H9 (cell line): Measurements from ENCODE around the gene SORCS2. TPM values are rescaled to one million over a fixed set of nuclear protein-coding genes. Genes with fewer than 3 reads are reported as not detected.

Experiments used
- DNase-seq: peaks from one replicate; pipeline ENCODE4 v3.0.0-alpha.2; 2017
- H2AFZ ChIP-seq: one replicate; pipeline ENCODE4 v1.6.1; 2013; ENCODE audit warnings: mild to moderate bottlenecking, low read length, control low read depth, moderate library complexity
- H2AK5ac ChIP-seq: 2 replicates; pipeline ENCODE4 v1.6.1; 2013; ENCODE audit warnings: low read length, control low read depth, mixed read lengths; ENCODE audit not compliant: insufficient read length
- H2BK120ac ChIP-seq: one replicate; pipeline ENCODE4 v1.6.1; 2013; ENCODE audit warnings: low read depth, mild to moderate bottlenecking, low read length, control low read depth, inconsistent platforms; ENCODE audit not compliant: poor library complexity, severe bottlenecking
- H2BK12ac ChIP-seq: 2 replicates; pipeline ENCODE4 v1.6.1; 2013; ENCODE audit warnings: low read length, control low read depth, mixed read lengths, low read depth; ENCODE audit not compliant: insufficient read length
- H2BK15ac ChIP-seq: 2 replicates; pipeline ENCODE4 v1.6.1; 2013; ENCODE audit warnings: low read depth, low read length, control low read depth
- H2BK20ac ChIP-seq: one replicate; pipeline ENCODE4 v1.6.1; 2013; ENCODE audit warnings: low read depth, mild to moderate bottlenecking, low read length, control low read depth, inconsistent platforms; ENCODE audit not compliant: poor library complexity, severe bottlenecking
- H2BK5ac ChIP-seq: 2 replicates; pipeline ENCODE4 v1.6.1; 2013; ENCODE audit warnings: low read length, control low read depth, mixed read lengths; ENCODE audit not compliant: insufficient read length
- H3K14ac ChIP-seq: 2 replicates; pipeline ENCODE4 v1.6.1; 2013; ENCODE audit warnings: low read length, control low read depth; ENCODE audit not compliant: insufficient read depth
- H3K18ac ChIP-seq: 2 replicates; pipeline ENCODE4 v1.6.1; 2013; ENCODE audit warnings: low read depth, mild to moderate bottlenecking, mixed read lengths, low read length, control low read depth; ENCODE audit not compliant: insufficient read length
- H3K23ac ChIP-seq: 2 replicates; pipeline ENCODE4 v1.6.1; 2013; ENCODE audit warnings: low read length, control low read depth, mixed read lengths, low read depth; ENCODE audit not compliant: insufficient read length
- H3K23me2 ChIP-seq: 2 replicates; pipeline ENCODE4 v1.6.1; 2013; ENCODE audit warnings: low read depth, mild to moderate bottlenecking, mixed read lengths, low read length, control low read depth; ENCODE audit not compliant: insufficient read length, poor library complexity, severe bottlenecking
- H3K27ac ChIP-seq: 2 replicates; pipeline ENCODE4 v1.5.1; 2013; ENCODE audit warnings: low read length, control low read depth, mixed read lengths, low read depth; ENCODE audit not compliant: insufficient read length
- H3K27me3 ChIP-seq: 2 replicates; pipeline ENCODE4 v1.6.1; 2013; ENCODE audit warnings: low read length, control low read depth, inconsistent platforms; ENCODE audit not compliant: insufficient read depth
- H3K4ac ChIP-seq: 2 replicates; pipeline ENCODE4 v1.6.1; 2013; ENCODE audit warnings: low read depth, mild to moderate bottlenecking, control low read depth, inconsistent platforms, low read length, moderate library complexity
- H3K4me1 ChIP-seq: 2 replicates; pipeline ENCODE4 v1.6.1; 2013; ENCODE audit warnings: low read length, control low read depth, inconsistent platforms; ENCODE audit not compliant: insufficient read depth
- H3K4me2 ChIP-seq: 2 replicates; pipeline ENCODE4 v1.6.1; 2013; ENCODE audit warnings: low read length, control low read depth, mixed read lengths; ENCODE audit not compliant: insufficient read length, insufficient read depth
- H3K56ac ChIP-seq: 2 replicates; pipeline ENCODE4 v1.6.1; 2013; ENCODE audit warnings: low read depth, mild to moderate bottlenecking, mixed read lengths, low read length, control low read depth; ENCODE audit not compliant: insufficient read length
- H3K79me1 ChIP-seq: 2 replicates; pipeline ENCODE4 v1.6.1; 2013; ENCODE audit warnings: low read depth, mild to moderate bottlenecking, moderate library complexity, low read length, control low read depth, inconsistent platforms; ENCODE audit not compliant: insufficient read depth, poor library complexity, severe bottlenecking
- H3K79me2 ChIP-seq: 2 replicates; pipeline ENCODE4 v1.6.1; 2013; ENCODE audit warnings: low read length, control low read depth, inconsistent platforms; ENCODE audit not compliant: insufficient read depth
- H3K9ac ChIP-seq: 2 replicates; pipeline ENCODE4 v1.6.1; 2013; ENCODE audit warnings: low read length, control low read depth, mixed read lengths; ENCODE audit not compliant: insufficient read length; ENCODE audit errors: extremely low read depth
- H3K9me3 ChIP-seq: one replicate; pipeline ENCODE4 v1.6.1; 2013; ENCODE audit warnings: low read depth, low read length, inconsistent platforms; ENCODE audit not compliant: control insufficient read depth
- H3T11ph ChIP-seq: one replicate; pipeline ENCODE4 v1.6.1; 2013; ENCODE audit warnings: mild to moderate bottlenecking, low read length, control low read depth, inconsistent platforms
- H4K20me1 ChIP-seq: one replicate; pipeline ENCODE4 v1.6.1; 2013; ENCODE audit not compliant: control insufficient read depth, insufficient read length, insufficient read depth
- H4K5ac ChIP-seq: 2 replicates; pipeline ENCODE4 v1.6.1; 2013; ENCODE audit warnings: low read depth, mild to moderate bottlenecking, mixed read lengths, low read length, control low read depth; ENCODE audit not compliant: insufficient read length
- H4K8ac ChIP-seq: replicated peaks from 2 replicates; pipeline ENCODE4 v1.6.1; 2013; ENCODE audit warnings: low read length, control low read depth, mixed read lengths, low read depth; ENCODE audit not compliant: insufficient read length
- H4K91ac ChIP-seq: 2 replicates; pipeline ENCODE4 v1.6.1; 2013; ENCODE audit warnings: low read depth, mild to moderate bottlenecking, moderate library complexity, mixed read lengths, low read length, control low read depth; ENCODE audit not compliant: insufficient read length
- H3K27ac Mint-ChIP-seq, 3 experiments: 2 replicates in 2 of 3; 3 replicates in 1 of 3; pipeline ENCODE4 v1.8.0; 2020 to 2021; ENCODE audit warnings: mixed read lengths in 3 of 3, mild to moderate bottlenecking in 1 of 3, moderate library complexity in 1 of 3
- H3K27me3 Mint-ChIP-seq: 2 replicates; pipeline ENCODE4 v1.8.0; 2021; ENCODE audit warnings: low read depth, mild to moderate bottlenecking, moderate library complexity, mixed read lengths
- H3K36me3 Mint-ChIP-seq, 3 experiments: 2 replicates in 2 of 3; 3 replicates in 1 of 3; pipeline ENCODE4 v1.8.0; 2020 to 2021; ENCODE audit warnings: low read depth in 3 of 3, mixed read lengths in 3 of 3; ENCODE audit not compliant: insufficient read depth in 1 of 3
- H3K4me1 Mint-ChIP-seq, 2 experiments: 2 replicates each; pipeline ENCODE4 v1.8.0; 2020; ENCODE audit warnings: mixed read lengths in 2 of 2
- H3K4me3 Mint-ChIP-seq, 2 experiments: 2 replicates in 1 of 2; 3 replicates in 1 of 2; pipeline ENCODE4 v1.8.0; 2020 to 2021; ENCODE audit warnings: mild to moderate bottlenecking in 2 of 2, mixed read lengths in 2 of 2, moderate library complexity in 1 of 2
- H3K9me3 Mint-ChIP-seq, 2 experiments: 2 replicates in 1 of 2; 3 replicates in 1 of 2; pipeline ENCODE4 v1.8.0; 2020; ENCODE audit warnings: mild to moderate bottlenecking in 2 of 2, mixed read lengths in 2 of 2, moderate library complexity in 1 of 2
- WGBS: extraction: QIAGEN DNeasy Blood & Tissue Kit; methylation state at CpG from one replicate; pipeline ENCODE4 v1.1.7; 2013; ENCODE audit warnings: missing lambda C conversion rate, low lambda C conversion rate, mixed read lengths; ENCODE audit not compliant: insufficient read length; ENCODE audit errors: extremely low coverage; 5-methylcytosine and 5-hydroxymethylcytosine counted together
- total RNA-seq: library from RNA; stranded (reverse); gene quantifications from 2 replicates; pipeline ENCODE4 v1.2.1, GENCODE V29; 2021
- TF ChIP-seq, protein P1 (sequence below): fragments of 200-600 bp; sonication (generic); conservative IDR thresholded peaks from 3 replicates; pipeline ENCODE4 v1.8.0; 2021; ENCODE audit warnings: antibody characterized with exemption, mild to moderate bottlenecking

SORCS2 gene
- total RNA-seq, 1 experiment from 2014 or later: 0.57 TPM

DNA sequence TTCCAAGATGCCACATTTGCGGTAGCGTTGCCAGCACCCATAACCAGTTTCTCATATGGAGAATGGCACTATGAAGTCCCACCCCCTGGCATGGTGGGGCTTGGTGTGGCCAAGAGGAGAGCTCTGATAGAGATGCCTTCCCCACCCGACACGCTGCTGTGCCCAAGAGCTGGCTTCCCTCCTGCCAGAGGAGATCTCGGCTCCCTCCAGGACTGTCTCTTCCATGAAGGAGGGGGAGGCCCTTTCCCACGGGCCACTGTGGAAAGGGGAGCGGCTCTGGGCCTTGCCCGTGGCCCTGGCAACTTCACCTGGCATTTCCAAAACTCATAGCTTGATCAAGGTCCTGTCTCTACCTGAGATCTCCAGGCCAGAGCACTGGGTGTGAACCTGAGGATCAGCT is 459.7 kb downstream of the SORCS2 start:
- H4K5ac ChIP-seq: no peak overlapping the region
- Mint-ChIP-seq H3K27ac (peak overlapping the region in 2 of 3 experiments; percentile 68 to 80; a peak in 2 of 7 replicates), H3K4me3 (no peak overlapping the region), H3K27me3 (peaks cover 24% of the 10 kb centered on the region), H3K9me3 (no peaks in the 10 kb centered on the region), H3K36me3 (no peaks in the 10 kb centered on the region), H3K4me1 (peaks cover 29% of the 10 kb centered on the region in 2 experiments)
- H3K14ac ChIP-seq: 0 out of 2 replicates have a peak overlapping the region, but pooled peaks have one; percentile 46
- no peak overlapping the region for H3K4me2 ChIP-seq
- H3K4me1 ChIP-seq: peaks cover 2% of the 10 kb centered on the region; the same call in 1 of the 2 replicates
- no peak overlapping the region for H3K23ac ChIP-seq
- H3K56ac ChIP-seq: no peak overlapping the region
- H4K91ac ChIP-seq: no peak overlapping the region
- H2BK15ac ChIP-seq: no peak overlapping the region
- H2AFZ ChIP-seq: no peak overlapping the region
- H3T11ph ChIP-seq: no peak overlapping the region
- WGBS: no CpG with 5 or more reads among the region's 8 CpGs
- no peaks in the 10 kb centered on the region for H4K20me1 ChIP-seq
- no peaks in the 10 kb centered on the region for H3K9me3 ChIP-seq
- H3K9ac ChIP-seq: no peak overlapping the region
- no peak overlapping the region for H3K18ac ChIP-seq
- H2BK5ac ChIP-seq: no peak overlapping the region
- H2BK20ac ChIP-seq: no peak overlapping the region
- no peak overlapping the region for H4K8ac ChIP-seq
- no peak overlapping the region for H2BK12ac ChIP-seq
- no peak for DNase-seq
- no peaks in the 10 kb centered on the region for H3K27me3 ChIP-seq
- no peak overlapping the region for H2AK5ac ChIP-seq
- no peak overlapping the region for H2BK120ac ChIP-seq
- TF ChIP-seq, protein P1, sequence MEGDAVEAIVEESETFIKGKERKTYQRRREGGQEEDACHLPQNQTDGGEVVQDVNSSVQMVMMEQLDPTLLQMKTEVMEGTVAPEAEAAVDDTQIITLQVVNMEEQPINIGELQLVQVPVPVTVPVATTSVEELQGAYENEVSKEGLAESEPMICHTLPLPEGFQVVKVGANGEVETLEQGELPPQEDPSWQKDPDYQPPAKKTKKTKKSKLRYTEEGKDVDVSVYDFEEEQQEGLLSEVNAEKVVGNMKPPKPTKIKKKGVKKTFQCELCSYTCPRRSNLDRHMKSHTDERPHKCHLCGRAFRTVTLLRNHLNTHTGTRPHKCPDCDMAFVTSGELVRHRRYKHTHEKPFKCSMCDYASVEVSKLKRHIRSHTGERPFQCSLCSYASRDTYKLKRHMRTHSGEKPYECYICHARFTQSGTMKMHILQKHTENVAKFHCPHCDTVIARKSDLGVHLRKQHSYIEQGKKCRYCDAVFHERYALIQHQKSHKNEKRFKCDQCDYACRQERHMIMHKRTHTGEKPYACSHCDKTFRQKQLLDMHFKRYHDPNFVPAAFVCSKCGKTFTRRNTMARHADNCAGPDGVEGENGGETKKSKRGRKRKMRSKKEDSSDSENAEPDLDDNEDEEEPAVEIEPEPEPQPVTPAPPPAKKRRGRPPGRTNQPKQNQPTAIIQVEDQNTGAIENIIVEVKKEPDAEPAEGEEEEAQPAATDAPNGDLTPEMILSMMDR: no peak
- no peak overlapping the region for H3K4ac ChIP-seq
- H3K79me2 ChIP-seq: no peaks in the 10 kb centered on the region
- no peaks in the 10 kb centered on the region for H3K79me1 ChIP-seq
- no peaks in the 10 kb centered on the region for H3K23me2 ChIP-seq
- H3K27ac ChIP-seq: no peak overlapping the region
